GM21360 (cell line): ENCODE data around the gene NHSL2.

Source experiments
- ATAC-seq: cut with Tn5 transposase; IDR thresholded peaks from one replicate; pipeline ENCODE4 v1.9.1; 2021; ENCODE audit warnings: mild to moderate bottlenecking, moderate library complexity; ENCODE audit not compliant: unreplicated experiment

Gene NHSL2

DNA sequence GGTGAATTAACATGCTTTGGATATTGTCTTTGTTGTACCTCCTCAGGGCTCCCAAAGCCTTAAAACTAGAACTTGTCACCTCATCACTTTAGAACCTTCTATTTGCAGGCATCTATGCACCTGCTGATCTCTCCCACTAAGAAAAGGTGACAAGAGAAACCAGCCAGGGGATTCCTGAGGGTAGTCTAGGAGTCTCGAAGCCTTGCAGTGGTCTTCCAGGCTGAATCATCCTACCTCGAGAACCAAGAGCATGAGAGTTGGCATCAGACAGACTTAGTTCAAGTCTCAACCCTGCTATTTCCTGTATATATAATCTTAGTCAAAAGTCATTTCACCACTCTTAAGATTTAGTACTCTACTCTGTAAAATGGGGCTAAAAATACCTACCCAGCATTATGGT lies 191.5 kb downstream of the NHSL2 start:
- no peak for ATAC-seq

DNA sequence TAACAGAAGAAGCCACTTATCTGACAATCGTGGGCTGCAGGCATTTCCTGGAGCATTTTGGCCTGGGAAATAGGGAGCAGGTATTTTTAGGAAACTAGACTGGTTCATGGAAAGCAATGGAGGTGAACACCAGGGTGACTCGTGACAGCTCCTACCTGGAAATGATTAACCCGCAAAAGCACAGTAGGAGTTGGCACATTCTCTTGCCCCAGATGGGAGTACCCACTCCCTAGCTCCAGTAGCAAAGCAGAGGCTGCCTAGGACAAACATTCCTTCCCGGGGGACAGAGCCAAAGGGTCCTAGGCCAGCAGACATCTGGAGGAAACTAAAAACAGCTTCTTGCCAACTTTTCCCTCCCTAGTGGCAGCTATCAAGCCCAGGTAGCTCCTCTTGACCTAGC lies 192.1 kb downstream of the NHSL2 start:
- no peak for ATAC-seq

DNA sequence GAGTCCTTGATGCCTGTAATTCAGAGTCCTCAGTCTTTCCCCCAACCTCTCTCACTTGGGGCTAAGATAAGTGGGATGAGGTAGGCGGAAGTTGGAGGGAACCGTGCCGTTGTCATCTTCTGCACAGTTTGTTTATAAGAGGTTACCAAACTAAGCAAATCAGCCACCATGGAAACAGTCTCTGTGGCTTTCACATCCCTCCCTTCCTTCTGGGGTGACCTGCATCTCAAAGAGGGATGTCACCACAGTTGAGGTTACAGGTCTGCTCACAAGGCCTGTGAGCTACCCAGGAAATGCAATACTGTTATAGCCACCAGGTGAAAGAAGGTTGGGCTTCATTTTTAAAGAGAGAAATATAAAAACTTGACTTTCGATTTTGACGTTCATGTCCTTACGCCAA lies 194.8 kb downstream of the NHSL2 start:
- ATAC-seq: no peak

DNA sequence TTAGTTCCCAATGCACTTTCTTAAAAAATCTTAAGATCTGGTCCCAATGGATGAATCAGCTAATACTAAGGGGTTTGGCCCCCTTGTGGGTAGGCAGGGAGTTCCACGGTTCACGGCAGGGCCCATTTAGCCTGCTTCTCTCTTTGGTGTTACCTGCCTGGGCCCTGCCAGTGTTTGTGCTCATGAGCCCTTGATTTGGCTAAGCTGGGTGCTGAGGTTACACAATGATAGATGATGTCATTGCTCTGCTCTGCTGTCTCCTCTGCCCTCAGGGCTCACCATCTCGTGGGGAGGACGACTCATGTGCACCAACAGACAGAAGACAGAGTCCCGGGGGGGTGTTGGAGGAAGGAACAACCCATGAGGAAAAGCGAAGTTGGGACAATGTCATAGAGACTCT lies 196.7 kb downstream of the NHSL2 start:
- no peak for ATAC-seq

DNA sequence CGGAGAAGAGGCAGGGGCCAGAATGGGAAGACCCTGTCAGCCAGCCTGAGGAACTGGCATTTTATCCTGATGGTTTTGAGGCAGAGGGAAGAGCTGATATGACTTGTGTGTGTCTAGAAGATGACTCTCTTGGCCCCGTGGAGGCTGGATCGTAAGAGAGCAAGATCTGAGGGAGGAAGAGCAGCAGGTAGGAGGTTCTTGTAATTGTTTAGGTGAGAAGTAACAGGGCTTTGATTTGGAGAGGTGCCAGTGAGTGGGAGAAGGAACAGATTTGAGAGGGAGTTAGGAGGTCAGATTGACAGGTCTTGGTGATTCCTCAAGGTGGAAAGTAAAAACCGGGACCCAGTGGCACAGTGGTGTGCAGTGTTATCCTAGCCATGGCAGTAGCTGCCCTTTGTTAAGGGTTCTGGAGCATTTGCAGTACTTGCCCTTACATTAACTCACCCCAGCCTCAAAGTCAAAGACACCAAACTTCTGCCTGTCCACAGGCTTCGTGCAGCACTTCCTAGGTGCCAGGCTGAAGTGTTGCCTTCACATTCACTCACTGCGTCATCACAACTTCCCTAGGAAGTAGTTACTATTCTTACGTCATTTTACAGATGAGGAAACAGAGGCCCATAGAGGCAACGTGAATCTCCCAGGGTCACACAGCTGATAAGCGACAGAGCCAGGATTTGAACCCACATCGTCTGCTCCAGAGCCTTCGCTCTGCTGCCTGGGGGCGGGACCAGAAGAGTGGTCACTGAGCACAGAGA lies 197.4 kb downstream of the NHSL2 start:
- no peak for ATAC-seq

DNA sequence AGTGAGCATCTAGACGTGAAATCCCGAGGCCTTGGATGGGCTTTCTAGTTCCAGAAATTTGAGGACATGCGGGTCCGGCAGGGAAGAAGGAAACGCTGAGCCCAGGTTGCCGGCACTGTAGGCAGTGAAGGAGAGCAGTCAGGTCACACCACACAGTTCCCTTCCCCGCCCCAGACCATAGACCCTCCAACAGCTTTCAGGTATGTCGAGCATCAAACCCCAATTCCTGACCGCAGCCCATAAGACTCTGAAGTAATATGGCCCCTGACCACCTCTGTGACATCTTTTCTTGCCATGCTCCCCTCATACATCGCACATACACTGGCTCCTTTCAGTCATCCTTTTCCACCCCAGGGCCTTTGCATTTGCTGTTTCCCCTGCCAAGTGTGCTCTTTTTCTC lies 198.0 kb downstream of the NHSL2 start:
- ATAC-seq: no peak

DNA sequence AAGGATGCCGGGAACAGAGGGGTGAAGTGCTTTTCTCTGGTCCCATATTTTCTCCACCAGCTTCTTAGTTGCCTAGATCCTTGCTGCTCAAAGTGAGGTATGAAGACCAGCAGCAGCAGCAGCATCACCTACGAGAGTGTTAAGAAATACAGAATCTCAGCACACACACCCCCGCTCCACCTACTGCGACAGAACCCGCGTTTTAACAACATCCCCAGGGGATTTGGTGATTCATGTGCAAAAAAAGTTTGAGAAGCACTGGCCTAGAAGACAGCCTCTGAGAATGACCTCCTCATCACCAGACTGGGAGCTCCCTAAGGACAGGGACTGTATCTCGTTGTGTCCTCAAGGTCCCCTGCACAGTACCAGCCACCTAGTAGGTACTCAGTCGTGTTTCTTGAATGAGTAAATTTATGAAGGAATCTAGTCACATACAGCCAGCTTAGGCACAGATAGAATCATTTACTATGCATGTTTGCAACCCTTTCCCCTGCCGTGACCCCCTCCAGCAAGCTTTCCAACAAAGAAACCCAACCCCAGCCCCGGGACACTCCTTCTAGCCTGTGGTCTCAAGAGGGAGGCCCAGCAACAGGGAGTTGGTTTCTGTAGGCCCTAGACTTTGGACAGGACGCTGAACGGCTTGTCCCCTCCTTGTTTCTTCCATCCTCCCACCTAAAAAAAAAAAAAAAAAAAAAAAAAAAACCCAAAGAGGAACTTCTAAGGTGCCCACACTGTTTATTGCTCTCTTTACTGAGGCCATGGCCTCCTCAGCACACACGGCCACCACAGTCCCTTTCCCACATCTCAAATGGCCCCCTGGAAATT lies 199.6 kb downstream of the NHSL2 start:
- no peak for ATAC-seq

DNA sequence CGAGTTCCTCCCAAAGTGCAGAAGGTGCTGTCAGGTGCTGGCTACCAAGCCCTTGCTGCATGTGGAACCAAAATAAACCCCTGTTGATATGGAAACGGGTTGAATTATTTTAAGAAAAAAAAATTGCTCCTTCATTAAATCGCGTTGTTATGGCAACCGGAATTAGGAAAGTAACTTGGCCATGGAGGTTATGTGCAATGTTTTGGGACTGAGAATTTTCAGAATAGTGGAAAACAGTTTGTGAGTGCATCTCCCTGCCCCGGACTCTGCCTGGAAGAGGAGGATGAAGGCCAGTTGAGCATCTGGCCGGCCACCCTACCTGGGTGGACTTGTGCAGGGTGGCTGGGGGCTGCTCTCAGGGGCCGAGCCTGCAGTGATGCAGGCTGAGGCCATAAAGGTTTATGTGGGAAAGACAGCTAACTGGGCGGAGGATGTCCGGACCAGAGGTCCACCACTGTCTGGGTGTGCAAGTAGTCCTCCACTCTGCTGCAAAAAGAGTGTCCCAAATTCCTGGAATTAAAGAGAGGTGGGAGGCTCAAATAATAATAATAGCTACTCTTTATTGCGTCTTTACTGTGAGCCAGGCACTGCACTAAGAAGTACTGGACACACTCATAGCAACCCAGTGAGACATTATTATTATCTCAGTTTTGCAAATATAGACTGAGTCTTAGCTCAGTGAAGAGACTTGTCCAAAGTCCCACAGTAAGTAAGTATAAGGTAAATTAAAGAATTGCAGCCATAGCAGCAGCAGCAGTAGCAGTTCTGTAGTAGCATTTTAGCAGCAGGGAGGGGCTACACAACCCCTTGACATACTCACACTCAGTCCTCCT lies 200.4 kb downstream of the NHSL2 start:
- no peak for ATAC-seq

DNA sequence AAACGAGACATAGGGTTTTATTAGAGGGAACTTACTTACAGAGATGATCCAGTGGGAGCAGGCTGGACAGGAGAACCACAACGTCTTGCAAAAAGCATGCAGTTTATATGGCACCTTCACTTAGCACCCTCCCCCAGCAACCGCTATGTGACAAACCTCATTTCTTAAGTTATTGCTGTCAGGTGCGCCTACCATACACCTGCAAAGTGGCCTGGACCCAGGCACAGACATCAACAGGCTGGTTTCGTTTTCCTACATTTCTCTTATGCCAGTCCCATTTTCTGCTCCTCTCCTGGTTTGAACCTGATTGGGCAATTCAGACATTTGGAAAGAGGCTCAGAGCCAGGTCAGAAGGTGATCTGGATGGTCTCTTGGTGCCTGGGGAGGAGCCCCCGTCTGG lies 202.8 kb downstream of the NHSL2 start:
- ATAC-seq: no peak

DNA sequence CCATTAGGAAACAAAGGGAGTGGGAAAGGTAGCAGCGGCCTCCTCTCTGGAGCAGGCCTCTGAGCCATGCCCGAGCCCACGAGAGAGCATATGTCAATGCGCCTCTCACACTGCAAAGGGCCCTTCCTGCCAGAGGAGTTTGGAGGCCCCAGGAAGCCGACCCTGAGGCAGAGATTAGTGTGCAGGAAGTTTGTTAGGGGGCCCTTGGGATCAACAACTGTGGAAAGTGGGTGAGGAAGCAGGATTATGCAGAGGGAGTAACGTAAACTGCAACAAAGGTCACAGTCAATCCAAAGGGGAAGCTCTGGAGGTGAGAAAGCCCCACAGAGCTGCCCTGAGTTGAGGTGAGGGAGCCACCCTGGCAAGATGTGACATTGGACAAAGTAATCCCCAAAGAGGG lies 203.7 kb downstream of the NHSL2 start:
- ATAC-seq: no peak

DNA sequence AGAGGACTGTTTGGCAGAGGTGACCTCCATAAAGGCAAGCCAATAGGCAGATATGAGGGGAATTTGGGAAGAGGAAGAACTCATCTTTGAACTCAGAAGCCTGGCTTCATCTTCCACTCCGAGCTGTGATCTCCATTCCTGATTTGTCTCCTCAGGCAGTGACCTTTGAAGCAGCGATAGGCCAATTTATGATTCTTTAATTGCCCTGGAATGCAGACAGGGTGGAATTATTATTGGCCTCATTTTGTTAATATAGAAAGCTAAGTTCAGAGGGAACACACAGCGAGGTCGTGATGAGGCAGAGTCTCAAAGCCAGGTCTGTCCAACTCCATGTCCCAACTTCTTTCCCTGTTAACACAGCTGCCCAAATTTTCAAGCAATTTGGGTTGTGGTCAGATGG lies 204.2 kb downstream of the NHSL2 start:
- no peak for ATAC-seq

DNA sequence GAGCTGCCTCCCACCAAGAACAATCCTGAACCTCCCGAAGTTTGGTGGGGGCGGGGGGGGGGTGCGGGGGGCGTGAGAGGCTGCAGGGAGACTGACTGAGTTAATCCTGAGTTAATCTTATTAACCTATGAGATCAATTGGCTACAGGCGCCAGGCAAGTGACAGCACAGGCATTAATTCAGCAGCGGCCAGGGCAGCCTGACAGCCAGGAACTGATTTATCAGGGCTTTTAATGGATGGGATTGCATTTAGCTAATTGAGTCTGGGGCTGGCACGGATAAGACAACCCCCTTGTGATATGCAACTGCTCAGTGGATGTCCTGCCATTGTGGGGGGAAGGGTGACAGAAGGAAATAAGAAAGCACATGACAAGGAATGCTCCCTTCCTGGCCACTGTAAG lies 204.7 kb downstream of the NHSL2 start:
- no peak for ATAC-seq

DNA sequence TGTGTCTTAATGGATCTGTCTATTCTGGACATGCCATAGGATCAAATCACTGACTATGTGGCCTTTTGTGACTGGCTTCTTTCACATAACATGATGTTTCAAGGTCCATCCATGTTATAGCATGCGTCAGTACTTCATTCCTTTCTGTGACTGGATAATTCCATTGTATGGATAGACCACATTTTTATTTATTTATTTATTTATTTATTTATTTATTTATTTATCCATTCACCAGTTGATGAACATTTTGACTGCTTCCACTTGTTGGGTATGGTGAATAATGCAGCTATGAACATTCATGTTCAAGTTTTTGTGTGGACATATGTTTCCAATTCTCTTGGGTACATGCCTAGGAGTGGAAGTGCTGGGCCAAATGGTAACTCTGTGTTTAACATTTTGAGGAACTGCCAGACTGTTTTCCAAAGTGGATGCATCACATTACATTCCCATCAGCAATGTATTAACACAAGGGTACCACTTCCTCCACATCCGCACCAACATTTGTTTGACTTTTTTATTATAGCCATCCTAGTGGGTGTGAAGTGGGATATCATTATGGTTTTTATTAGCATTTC lies 207.1 kb downstream of the NHSL2 start:
- no peak for ATAC-seq

DNA sequence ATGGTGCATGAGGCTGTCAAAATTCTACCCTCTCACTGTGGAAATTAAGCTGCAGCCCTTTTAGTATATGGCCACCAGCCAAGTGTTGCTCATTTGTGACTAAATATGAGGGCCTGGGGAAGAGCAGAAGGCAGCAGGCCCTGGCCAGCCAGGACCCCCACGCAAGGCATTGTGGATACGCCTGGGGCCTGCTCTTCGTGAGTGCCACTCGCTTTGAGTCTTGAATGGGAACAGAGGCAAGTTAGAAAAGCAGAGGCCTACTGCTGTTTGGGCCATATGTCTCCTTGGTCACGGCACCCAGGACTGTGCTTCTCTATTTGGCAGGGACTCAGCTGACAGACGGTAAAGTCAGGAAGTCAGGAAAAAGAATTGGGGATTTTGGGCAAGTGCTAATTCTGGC lies 210.2 kb downstream of the NHSL2 start:
- ATAC-seq: no peak

DNA sequence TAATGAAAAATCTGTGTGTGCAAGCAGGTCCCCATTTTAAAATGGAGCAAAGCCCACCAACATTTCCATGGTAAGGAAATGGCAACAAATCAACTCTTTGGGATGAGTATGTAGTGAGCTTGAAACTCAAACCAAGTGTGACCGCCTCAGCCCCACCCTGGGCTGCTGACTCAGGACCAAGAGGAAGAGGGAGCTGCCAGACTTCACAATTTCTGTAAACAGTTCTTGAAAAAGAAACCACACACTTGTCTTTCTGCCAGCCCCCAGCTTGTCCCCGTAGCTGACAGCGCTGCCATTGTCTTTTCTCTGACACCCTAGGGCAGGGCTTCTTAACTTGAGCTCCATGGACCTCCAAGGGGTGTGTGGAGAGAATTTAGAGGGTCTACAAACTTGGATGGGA lies 210.7 kb downstream of the NHSL2 start:
- no peak for ATAC-seq

DNA sequence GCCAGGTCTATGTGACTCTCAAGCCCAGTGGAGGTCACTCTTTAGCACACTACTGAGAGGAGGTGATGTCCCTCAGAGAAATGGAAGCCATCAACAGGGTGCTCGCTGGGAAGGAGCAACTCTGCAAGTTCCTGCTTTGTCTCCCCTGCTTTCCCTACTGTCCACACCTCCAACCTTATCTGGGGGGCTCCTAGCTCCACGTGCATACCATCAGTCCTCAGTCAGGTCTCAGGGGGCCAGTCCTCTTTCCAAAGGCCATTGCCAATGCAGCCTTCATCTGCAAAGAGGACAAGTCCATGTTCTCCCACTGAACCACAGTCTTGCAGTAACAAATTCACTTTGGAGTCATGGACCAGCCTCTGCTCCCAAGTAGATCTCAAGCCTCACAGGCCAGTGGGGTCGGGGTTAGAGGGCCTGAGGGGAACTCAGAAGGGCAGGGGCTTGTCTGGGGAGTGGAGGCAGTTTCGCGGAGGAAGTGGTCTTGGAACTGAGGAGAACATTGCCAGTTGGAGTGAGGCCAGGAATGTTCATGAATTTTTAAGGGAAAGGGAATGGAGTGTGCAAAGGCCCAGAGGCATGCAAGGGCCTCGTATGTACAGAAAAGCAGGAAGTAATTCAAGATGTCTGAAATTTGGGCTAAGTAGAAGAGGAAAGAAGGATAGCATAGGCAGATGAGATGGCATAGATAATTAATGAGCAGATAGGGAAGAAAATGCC lies 212.1 kb downstream of the NHSL2 start:
- no peak for ATAC-seq

DNA sequence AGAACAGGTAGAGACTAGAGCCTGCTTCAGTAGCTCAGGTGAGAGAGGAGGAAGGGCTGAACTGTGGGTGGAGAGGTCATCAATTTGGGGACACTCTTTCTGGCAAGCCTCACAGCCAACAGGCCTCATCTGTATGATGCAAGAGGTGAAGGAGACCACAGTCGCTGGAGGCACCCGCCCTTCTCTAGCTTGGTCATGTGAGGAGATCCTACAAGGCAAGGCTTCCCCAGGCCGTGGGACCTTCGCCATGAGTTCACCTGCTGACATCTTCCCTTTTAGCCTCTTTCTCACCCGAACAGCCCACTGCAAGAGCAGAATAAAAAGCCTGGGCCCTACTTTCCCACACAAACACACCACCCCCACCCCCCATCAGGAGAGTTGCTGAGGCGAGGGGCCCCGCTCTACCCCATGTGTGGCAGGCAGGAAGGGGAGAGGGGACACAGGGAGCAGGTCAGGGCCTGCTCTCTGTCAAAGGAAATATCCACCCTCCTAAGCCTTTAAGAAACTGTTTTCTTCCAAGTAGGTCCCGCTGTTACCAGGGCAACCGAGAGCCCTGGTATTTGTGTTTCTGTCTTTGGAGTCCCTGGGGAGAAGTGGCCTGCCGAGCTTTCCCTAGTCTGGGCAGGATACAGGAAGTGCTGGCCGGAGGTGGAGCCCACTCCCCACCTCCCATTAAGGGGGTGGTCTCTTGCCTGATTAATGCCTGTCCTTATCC lies 213.0 kb downstream of the NHSL2 start:
- ATAC-seq: no peak

DNA sequence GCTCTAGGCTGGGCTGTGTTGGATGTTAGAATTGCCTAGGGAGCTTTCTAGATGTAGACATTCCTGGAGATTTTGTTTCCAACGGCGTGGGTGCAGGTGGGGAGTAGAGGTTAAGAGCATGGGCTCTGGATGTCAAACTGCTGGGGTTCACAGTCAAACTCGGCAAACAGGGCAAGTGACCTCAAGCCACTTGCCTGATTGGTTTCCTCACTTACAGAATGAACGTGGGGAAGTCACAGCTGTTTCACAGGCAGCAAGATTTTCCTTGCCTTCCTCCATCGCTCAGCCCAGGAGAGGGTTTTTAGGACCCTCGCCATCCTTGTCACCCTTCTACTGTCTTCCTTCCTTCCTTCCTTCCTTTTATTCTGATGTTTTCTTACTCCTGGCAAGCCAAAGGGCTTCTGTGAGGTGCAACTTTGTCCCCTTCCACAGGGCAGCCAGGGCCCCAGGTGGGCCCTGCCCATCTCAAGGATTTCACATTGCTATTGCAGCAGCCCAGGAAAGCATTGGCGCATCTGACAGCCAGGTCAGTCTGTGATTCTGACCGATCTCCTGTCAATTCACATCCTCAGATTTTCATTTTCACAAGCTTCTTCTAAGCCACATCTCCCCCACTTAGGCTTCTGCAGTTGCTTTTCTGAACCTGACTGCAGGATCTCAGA lies 214.0 kb downstream of the NHSL2 start:
- ATAC-seq: no peak

DNA sequence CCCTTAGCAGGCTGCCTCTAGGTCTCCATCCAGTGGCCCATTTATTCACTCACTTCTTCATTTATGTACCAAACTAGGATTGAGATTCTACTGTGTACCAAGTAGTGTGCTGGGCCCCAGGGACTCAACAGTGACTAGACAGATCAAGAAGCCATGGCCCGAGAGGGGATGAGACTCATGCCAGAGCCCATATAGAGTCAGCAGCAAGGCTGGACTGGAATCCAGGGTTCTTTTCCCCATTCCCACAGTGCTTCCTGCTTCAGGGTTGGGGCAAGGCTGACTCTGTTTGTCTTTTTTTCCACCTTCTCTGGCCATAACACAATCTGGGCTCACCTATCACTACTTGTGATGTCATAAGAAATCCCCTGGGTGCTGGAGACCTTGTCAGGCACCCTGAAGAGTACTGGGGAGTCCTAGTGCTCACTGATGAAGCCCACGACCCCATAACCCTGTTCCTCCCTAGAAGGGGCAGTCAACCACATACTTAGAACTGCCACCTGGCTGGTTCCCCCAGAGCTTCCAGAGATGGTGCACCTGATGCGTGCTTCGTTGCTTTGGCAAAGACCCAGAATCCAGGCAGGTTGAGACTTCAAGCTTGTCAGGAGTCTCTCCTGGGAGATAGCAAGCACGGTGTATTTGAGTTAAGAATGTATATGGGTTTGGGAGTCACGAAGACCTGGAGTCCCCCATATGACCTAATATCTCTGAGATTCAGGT lies 214.8 kb downstream of the NHSL2 start:
- ATAC-seq: no peak
